Measurements from ENCODE around the gene SLC35F2.

Gene SLC35F2

DNA sequence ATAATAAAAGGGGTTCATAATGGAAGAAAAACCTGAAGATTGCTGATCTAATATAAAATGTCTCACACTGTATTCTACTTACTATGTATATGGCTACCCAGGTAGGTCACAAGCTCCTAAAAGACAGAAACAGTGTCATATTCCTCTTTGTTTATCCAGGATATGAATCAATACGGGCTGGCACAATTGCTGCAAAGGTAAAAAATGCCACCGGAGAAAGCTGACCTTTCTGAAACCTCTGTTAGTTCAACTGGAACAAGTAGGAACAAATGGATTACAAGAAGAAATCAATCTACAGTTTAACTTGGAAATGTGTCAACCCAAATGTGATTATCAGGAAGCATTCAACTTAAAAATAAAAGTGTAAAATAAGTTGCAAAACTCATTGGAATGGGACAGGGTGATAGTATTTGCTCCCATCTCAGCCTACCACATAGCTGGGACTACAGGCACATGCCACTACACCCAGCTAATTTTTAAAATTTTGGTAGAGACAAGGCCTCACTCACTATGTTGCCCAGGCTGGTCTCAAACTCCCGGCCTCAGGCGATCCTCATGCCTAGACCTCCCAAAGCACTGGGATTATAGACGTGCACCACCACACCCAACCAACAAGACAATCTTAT lies 27.6 kb downstream of the SLC35F2 start:
- no peak overlapping the region for H3K4me3 ChIP-seq (ENCODE audit: low read depth, low read length)
- no peak for DNase-seq (ENCODE audit: low read depth, low spot score)
- ChIA-PET CTCF (no interaction called here), POLR2A (no interaction called here)
- TF ChIP-seq, protein P1, sequence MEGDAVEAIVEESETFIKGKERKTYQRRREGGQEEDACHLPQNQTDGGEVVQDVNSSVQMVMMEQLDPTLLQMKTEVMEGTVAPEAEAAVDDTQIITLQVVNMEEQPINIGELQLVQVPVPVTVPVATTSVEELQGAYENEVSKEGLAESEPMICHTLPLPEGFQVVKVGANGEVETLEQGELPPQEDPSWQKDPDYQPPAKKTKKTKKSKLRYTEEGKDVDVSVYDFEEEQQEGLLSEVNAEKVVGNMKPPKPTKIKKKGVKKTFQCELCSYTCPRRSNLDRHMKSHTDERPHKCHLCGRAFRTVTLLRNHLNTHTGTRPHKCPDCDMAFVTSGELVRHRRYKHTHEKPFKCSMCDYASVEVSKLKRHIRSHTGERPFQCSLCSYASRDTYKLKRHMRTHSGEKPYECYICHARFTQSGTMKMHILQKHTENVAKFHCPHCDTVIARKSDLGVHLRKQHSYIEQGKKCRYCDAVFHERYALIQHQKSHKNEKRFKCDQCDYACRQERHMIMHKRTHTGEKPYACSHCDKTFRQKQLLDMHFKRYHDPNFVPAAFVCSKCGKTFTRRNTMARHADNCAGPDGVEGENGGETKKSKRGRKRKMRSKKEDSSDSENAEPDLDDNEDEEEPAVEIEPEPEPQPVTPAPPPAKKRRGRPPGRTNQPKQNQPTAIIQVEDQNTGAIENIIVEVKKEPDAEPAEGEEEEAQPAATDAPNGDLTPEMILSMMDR (IDR thresholded peaks at IDR 0.05; ENCODE audit: insufficient read depth, low read length, missing control alignments), result no peak

- ChIA-PET POLR2A (no interaction called here), CTCF (no interaction called here)
- no peak overlapping the region for H3K4me3 ChIP-seq (ENCODE audit: low read depth, low read length)
- no peak for DNase-seq (ENCODE audit: low read depth, low spot score)
- TF ChIP-seq, protein P1 (IDR thresholded peaks at IDR 0.05; ENCODE audit: insufficient read depth, low read length, missing control alignments), result no peak
Observed at GRCh38 chr11:107827041-107827440, 31.5 kb downstream of the SLC35F2 start.

- ChIA-PET CTCF (interaction anchor here (0.7 kb wide), 1 partner anchor 140 kb away, joined by 3 read pairs; no protein-coding TSS in a partner anchor), POLR2A (no interaction called here)
- TF ChIP-seq, protein P1 (IDR thresholded peaks at IDR 0.05; ENCODE audit: insufficient read depth, low read length, missing control alignments), result no peak
- no peak for DNase-seq (ENCODE audit: low read depth, low spot score)
- H3K4me3 ChIP-seq (ENCODE audit: low read depth, low read length), result no peak overlapping the region
Observed at GRCh38 chr11:107825875-107826274, 32.7 kb downstream of the SLC35F2 start.

GRCh38 chr11:107824668-107825369 lies 33.8 kb downstream of the SLC35F2 start:
- DNase-seq (ENCODE audit: low read depth, low spot score), result no peak
- no peak overlapping the region for H3K4me3 ChIP-seq (ENCODE audit: low read depth, low read length)
- TF ChIP-seq, protein P1 (IDR thresholded peaks at IDR 0.05; ENCODE audit: insufficient read depth, low read length, missing control alignments), result no peak
- ChIA-PET CTCF (no interaction called here), POLR2A (no interaction called here)

DNA sequence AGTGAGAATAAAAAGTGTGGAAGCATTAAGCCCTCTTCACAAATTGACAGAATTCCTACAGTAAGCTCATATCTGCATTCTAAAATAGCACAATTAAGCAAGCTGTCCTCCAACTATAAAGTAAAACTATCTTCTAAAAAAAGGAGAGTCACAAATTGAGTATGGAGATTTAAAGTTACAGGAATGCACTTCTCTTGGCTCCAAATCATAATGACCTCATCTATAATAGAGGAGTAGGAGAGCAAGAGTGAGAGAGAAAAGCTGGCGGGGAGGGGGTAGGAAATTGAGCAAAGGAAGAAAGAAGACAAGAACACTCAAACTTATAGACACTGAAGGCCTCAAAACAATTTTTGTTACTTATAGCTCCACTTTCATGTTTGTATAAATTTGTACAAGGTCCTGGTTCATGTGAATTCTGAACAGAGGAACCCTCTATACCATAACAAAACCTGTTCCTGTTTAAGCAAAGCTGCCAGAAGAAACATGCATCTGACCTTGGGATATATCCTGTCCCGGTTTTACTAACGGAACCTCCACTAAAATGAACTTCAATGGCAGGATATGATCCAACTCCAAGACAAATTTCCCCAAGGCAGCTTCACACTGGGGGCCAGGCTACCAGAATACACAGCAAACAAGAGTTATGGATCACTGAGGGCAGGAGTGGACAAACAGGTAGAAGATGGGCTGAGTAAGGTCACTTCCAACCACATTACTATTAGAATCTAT lies 37.2 kb downstream of the SLC35F2 start:
- POLR2A ChIA-PET, result no interaction called here
- H3K4me3 ChIP-seq (ENCODE audit: low read depth, low read length), result no peak overlapping the region
- CTCF ChIA-PET, result interaction anchor here (0.7 to 1.6 kb wide), 2 partner anchors 16 to 24 kb away, joined by 3 read pairs; no protein-coding TSS in a partner anchor
- DNase-seq (ENCODE audit: low read depth, low spot score), result no peak
- TF ChIP-seq, protein P1 (IDR thresholded peaks at IDR 0.05; ENCODE audit: insufficient read depth, low read length, missing control alignments), result no peak
